Measurements from ENCODE around the gene FERMT3. TPM values are rescaled to one million over a fixed set of nuclear protein-coding genes. Genes with fewer than 3 reads are reported as not detected.
A peak's percentile ranks its signal among the peaks of the same experiment; 100 is the strongest.

Gene FERMT3
- total RNA-seq, 1 donor from 2014 or later, result 1.4 TPM

- peak overlapping the region; percentile 64 for H3K4me3 Mint-ChIP-seq (ENCODE audit: unreplicated experiment)
- no peak for DNase-seq (ENCODE audit: extremely low spot score, unreplicated experiment)
- no peaks in the 10 kb centered on the region for H3K27me3 Mint-ChIP-seq (ENCODE audit: unreplicated experiment)
- peak overlapping the region; percentile 10 for H3K27ac Mint-ChIP-seq (ENCODE audit: unreplicated experiment)
- peaks cover 14% of the 10 kb centered on the region for H3K4me1 Mint-ChIP-seq (ENCODE audit: unreplicated experiment)
- H3K36me3 Mint-ChIP-seq (ENCODE audit: unreplicated experiment), result no peaks in the 10 kb centered on the region
- no peaks in the 10 kb centered on the region for H3K9me3 Mint-ChIP-seq (ENCODE audit: unreplicated experiment)
- no peak for TF ChIP-seq CTCF (IDR thresholded peaks at IDR 0.05)
Measured at GRCh38 chr11:64164392-64165312, 41.9 kb upstream of the FERMT3 start.

- no peaks in the 10 kb centered on the region for H3K9me3 Mint-ChIP-seq (ENCODE audit: unreplicated experiment)
- H3K4me3 Mint-ChIP-seq (ENCODE audit: unreplicated experiment), result peak overlapping the region; percentile 64
- TF ChIP-seq CTCF (IDR thresholded peaks at IDR 0.05), result no peak
- H3K4me1 Mint-ChIP-seq (ENCODE audit: unreplicated experiment), result peaks cover 14% of the 10 kb centered on the region
- no peaks in the 10 kb centered on the region for H3K36me3 Mint-ChIP-seq (ENCODE audit: unreplicated experiment)
- H3K27ac Mint-ChIP-seq (ENCODE audit: unreplicated experiment), result no peak overlapping the region
- no peaks in the 10 kb centered on the region for H3K27me3 Mint-ChIP-seq (ENCODE audit: unreplicated experiment)
- no peak for DNase-seq (ENCODE audit: extremely low spot score, unreplicated experiment)
Measured at GRCh38 chr11:64165481-64165841, 41.1 kb upstream of the FERMT3 start.

- peak within 1 kb of the TSS; percentile 68 for H3K27ac Mint-ChIP-seq (ENCODE audit: unreplicated experiment)
- H3K9me3 Mint-ChIP-seq (ENCODE audit: unreplicated experiment), result no peaks in the 10 kb centered on the region
- H3K27me3 Mint-ChIP-seq (ENCODE audit: unreplicated experiment), result no peaks in the 10 kb centered on the region
- peak; percentile 92 for DNase-seq (ENCODE audit: extremely low spot score, unreplicated experiment)
- H3K4me1 Mint-ChIP-seq (ENCODE audit: unreplicated experiment), result peaks cover 14% of the 10 kb centered on the region
- peak within 1 kb of the TSS; percentile 86 for H3K4me3 Mint-ChIP-seq (ENCODE audit: unreplicated experiment)
- no peak for TF ChIP-seq CTCF (IDR thresholded peaks at IDR 0.05)
- H3K36me3 Mint-ChIP-seq (ENCODE audit: unreplicated experiment), result no peaks in the 10 kb centered on the region
Measured at GRCh38 chr11:64165842-64166635, 40.5 kb upstream of the FERMT3 start, which contains the start of gene MACROD1. Gene MACROD1, minus strand, starts transcription at chr11:64166113. Its CDS starts 119 bp downstream, at chr11:64165994.

DNA sequence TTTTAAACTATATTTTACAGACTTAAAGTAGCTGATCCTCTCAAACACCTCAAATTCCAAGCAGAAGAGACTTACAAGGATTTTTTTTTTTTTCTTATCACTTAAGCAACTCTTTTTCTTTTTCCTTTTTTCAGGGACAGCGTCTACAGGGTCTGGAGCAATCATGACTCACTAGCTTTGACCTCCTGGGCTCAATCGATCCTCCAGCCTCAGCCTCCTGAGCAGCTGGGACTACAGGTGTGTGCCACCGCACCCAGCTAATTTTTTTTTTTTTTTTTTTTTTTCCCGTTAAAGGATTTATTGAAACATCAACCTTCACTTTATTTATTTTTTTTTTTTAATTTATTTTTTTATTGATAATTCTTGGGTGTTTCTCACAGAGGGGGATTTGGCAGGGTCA lies 36.1 kb upstream of the FERMT3 start:
- no peak for DNase-seq (ENCODE audit: extremely low spot score, unreplicated experiment)
- no peak overlapping the region for H3K27ac Mint-ChIP-seq (ENCODE audit: unreplicated experiment)
- no peak overlapping the region for H3K4me3 Mint-ChIP-seq (ENCODE audit: unreplicated experiment)
- H3K36me3 Mint-ChIP-seq (ENCODE audit: unreplicated experiment), result no peaks in the 10 kb centered on the region
- H3K27me3 Mint-ChIP-seq (ENCODE audit: unreplicated experiment), result no peaks in the 10 kb centered on the region
- H3K9me3 Mint-ChIP-seq (ENCODE audit: unreplicated experiment), result no peaks in the 10 kb centered on the region
- peaks cover 7% of the 10 kb centered on the region for H3K4me1 Mint-ChIP-seq (ENCODE audit: unreplicated experiment)
- TF ChIP-seq CTCF (IDR thresholded peaks at IDR 0.05), result no peak

Measured in osteocyte (in vitro differentiated cells).